ENCODE measurements around the gene FXYD1. TPM values are rescaled to one million over a fixed set of nuclear protein-coding genes. Genes with fewer than 3 reads are reported as not detected.
A peak's percentile ranks its signal among the peaks of the same experiment; 100 is the strongest.

The FXYD1 gene
- total RNA-seq, 1 experiment from 2014 or later = 13.3 TPM

- ATAC-seq (peak; percentile 77), DNase-seq (ENCODE audit: low spot score) (peak; percentile 98)
- Mint-ChIP-seq H3K9me3 (no peaks in the 10 kb centered on the region), H3K4me3 (peak overlapping the region; percentile 91), H3K36me3 (no peaks in the 10 kb centered on the region), H3K27ac (0 out of 2 replicates have a peak overlapping the region, but pooled peaks have one; percentile 86), H3K4me1 (peaks cover 44% of the 10 kb centered on the region), H3K27me3 (ENCODE audit: low read depth) (peaks cover 34% of the 10 kb centered on the region)
- no peak for TF ChIP-seq ZNF396 (CRISPR knock-in tag; IDR thresholded peaks at IDR 0.05; ENCODE audit: borderline replicate concordance)
- no peak for TF ChIP-seq ZNF416 (CRISPR knock-in tag; IDR thresholded peaks at IDR 0.05)
- TF ChIP-seq SP1 (CRISPR knock-in tag; conservative IDR thresholded peaks at IDR 0.05) = peak; percentile 81
- no peak for TF ChIP-seq SMAD3 (CRISPR knock-in tag; IDR thresholded peaks at IDR 0.05; ENCODE audit: borderline replicate concordance)
- no peak for TF ChIP-seq SMAD4 (CRISPR knock-in tag; IDR thresholded peaks at IDR 0.05)
- TF ChIP-seq PRRX2 (CRISPR knock-in tag; IDR thresholded peaks at IDR 0.05) = no peak
- TF ChIP-seq, protein P1, sequence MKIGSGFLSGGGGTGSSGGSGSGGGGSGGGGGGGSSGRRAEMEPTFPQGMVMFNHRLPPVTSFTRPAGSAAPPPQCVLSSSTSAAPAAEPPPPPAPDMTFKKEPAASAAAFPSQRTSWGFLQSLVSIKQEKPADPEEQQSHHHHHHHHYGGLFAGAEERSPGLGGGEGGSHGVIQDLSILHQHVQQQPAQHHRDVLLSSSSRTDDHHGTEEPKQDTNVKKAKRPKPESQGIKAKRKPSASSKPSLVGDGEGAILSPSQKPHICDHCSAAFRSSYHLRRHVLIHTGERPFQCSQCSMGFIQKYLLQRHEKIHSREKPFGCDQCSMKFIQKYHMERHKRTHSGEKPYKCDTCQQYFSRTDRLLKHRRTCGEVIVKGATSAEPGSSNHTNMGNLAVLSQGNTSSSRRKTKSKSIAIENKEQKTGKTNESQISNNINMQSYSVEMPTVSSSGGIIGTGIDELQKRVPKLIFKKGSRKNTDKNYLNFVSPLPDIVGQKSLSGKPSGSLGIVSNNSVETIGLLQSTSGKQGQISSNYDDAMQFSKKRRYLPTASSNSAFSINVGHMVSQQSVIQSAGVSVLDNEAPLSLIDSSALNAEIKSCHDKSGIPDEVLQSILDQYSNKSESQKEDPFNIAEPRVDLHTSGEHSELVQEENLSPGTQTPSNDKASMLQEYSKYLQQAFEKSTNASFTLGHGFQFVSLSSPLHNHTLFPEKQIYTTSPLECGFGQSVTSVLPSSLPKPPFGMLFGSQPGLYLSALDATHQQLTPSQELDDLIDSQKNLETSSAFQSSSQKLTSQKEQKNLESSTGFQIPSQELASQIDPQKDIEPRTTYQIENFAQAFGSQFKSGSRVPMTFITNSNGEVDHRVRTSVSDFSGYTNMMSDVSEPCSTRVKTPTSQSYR (CRISPR knock-in tag; IDR thresholded peaks at IDR 0.05) = no peak
- no peak for TF ChIP-seq ARID4B (CRISPR knock-in tag; IDR thresholded peaks at IDR 0.05; ENCODE audit: borderline replicate concordance)
- TF ChIP-seq TEAD4 (CRISPR knock-in tag; IDR thresholded peaks at IDR 0.05) = no peak
- TF ChIP-seq, protein P2, sequence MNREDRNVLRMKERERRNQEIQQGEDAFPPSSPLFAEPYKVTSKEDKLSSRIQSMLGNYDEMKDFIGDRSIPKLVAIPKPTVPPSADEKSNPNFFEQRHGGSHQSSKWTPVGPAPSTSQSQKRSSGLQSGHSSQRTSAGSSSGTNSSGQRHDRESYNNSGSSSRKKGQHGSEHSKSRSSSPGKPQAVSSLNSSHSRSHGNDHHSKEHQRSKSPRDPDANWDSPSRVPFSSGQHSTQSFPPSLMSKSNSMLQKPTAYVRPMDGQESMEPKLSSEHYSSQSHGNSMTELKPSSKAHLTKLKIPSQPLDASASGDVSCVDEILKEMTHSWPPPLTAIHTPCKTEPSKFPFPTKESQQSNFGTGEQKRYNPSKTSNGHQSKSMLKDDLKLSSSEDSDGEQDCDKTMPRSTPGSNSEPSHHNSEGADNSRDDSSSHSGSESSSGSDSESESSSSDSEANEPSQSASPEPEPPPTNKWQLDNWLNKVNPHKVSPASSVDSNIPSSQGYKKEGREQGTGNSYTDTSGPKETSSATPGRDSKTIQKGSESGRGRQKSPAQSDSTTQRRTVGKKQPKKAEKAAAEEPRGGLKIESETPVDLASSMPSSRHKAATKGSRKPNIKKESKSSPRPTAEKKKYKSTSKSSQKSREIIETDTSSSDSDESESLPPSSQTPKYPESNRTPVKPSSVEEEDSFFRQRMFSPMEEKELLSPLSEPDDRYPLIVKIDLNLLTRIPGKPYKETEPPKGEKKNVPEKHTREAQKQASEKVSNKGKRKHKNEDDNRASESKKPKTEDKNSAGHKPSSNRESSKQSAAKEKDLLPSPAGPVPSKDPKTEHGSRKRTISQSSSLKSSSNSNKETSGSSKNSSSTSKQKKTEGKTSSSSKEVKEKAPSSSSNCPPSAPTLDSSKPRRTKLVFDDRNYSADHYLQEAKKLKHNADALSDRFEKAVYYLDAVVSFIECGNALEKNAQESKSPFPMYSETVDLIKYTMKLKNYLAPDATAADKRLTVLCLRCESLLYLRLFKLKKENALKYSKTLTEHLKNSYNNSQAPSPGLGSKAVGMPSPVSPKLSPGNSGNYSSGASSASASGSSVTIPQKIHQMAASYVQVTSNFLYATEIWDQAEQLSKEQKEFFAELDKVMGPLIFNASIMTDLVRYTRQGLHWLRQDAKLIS (CRISPR knock-in tag; IDR thresholded peaks at IDR 0.05; ENCODE audit: borderline replicate concordance) = no peak
- 0 out of 2 replicates have a peak, but pooled peaks have one; percentile 30 for TF ChIP-seq GTF2I (CRISPR knock-in tag; conservative IDR thresholded peaks at IDR 0.05)
- TF ChIP-seq CDX4 (CRISPR knock-in tag; IDR thresholded peaks at IDR 0.05; ENCODE audit: borderline replicate concordance) = no peak
- no peak for TF ChIP-seq EMX1 (CRISPR knock-in tag; IDR thresholded peaks at IDR 0.05)
- ChIA-PET CTCF (interaction anchor here (0.6 to 5.5 kb wide), 43 partner anchors 9 to 969 kb away, joined by 3 to 143 read pairs (median 6); partner anchors contain the start of genes FXYD3, FXYD5, HPN and OVOL3), POLR2A (interaction anchor here (0.7 to 2.1 kb wide), 8 partner anchors 11 to 134 kb away, joined by 3 to 15 read pairs (median 3); partner anchors contain the start of gene FXYD5)
Observed at GRCh38 chr19:35140962-35141836, 2.6 kb downstream of the FXYD1 start.

Data from WTC11 (cell line).